SK-N-SH treated with all-trans-retinoic acid at 6 μM for 48 hours (cell line): ENCODE results near the gene CNPY1.

Source experiments
- ARNTL ChIP-seq: fragments of 450-650 bp; formaldehyde crosslinking; IDR thresholded peaks from 2 replicates; pipeline ENCODE4 v1.5.0; 2020; ENCODE audit warnings: low read depth, mild to moderate bottlenecking, moderate library complexity, borderline replicate concordance
- OSR1 ChIP-seq: fragments of 250-450 bp; sonication (Bioruptor Pico); IDR thresholded peaks from 2 replicates; pipeline ENCODE4 v1.8.0; 2022; ENCODE audit warnings: moderate library complexity, mild to moderate bottlenecking, inconsistent platforms
- PATZ1 ChIP-seq: fragments of 250-450 bp; sonication (Bioruptor Pico); IDR thresholded peaks from 2 replicates; pipeline ENCODE4 v1.8.0; 2020; ENCODE audit warnings: mild to moderate bottlenecking, moderate library complexity, borderline replicate concordance
- ZFP3 ChIP-seq: fragments of 250-450 bp; sonication (Bioruptor Pico); IDR thresholded peaks from 2 replicates; pipeline ENCODE4 v1.5.0; 2020; ENCODE audit warnings: mild to moderate bottlenecking, moderate library complexity
- ZFP30 ChIP-seq: fragments of 450-650 bp; formaldehyde crosslinking; IDR thresholded peaks from 2 replicates; pipeline ENCODE4 v1.5.0; 2022; ENCODE audit warnings: mild to moderate bottlenecking, moderate library complexity

GRCh38 chr7:155510975-155511701 is 35.2 kb downstream of the CNPY1 start:
- TF ChIP-seq ZFP30 (no peak), PATZ1 (CRISPR knock-in tag) (no peak), OSR1 (CRISPR knock-in tag) (no peak), ZFP3 (CRISPR knock-in tag) (no peak), ARNTL (CRISPR knock-in tag) (no peak)
